Kidney epithelial cell (primary cell): ENCODE results near the gene ELF5. TPM values are rescaled to one million over a fixed set of nuclear protein-coding genes. Genes with fewer than 3 reads are reported as not detected.

ENCODE experiments used
- DNase-seq: peaks from one replicate; pipeline ENCODE4 v3.0.0-alpha.2; 2010; ENCODE audit warnings: low read depth
- H3K27me3 ChIP-seq: 2 replicates; pipeline ENCODE4 v1.6.0; 2011; ENCODE audit warnings: low read length; ENCODE audit not compliant: control insufficient read depth, insufficient read depth
- H3K36me3 ChIP-seq: 2 replicates; pipeline ENCODE4 v1.5.1; 2011; ENCODE audit warnings: low read length; ENCODE audit not compliant: control insufficient read depth, insufficient read depth
- H3K4me3 ChIP-seq: 2 replicates; pipeline ENCODE4 v1.5.1; 2011; ENCODE audit warnings: low read depth, mild to moderate bottlenecking, control low read depth, low read length
- CTCF ChIP-seq: IDR thresholded peaks from 2 replicates; pipeline ENCODE4 v1.5.1; 2011; ENCODE audit warnings: mild to moderate bottlenecking, moderate library complexity, low read length, control low read depth, inconsistent platforms; ENCODE audit not compliant: insufficient read depth, poor library complexity, severe bottlenecking
- total RNA-seq: library from RNA; depleted of rRNA; stranded (reverse); fragments of >200 nt; gene quantifications from 2 replicates; pipeline ENCODE4 v1.2.3, GENCODE V29; 2015

The ELF5 gene
- total RNA-seq, 1 donor from 2014 or later, result not detected

- no peak for DNase-seq
- TF ChIP-seq CTCF, result no peak
- H3K4me3 ChIP-seq, result no peak overlapping the region
- no peaks in the 10 kb centered on the region for H3K27me3 ChIP-seq
- H3K36me3 ChIP-seq, result peaks cover 1% of the 10 kb centered on the region
Observed at GRCh38 chr11:34446386-34446785, 67.2 kb downstream of the ELF5 start.

- no peak for DNase-seq
- Histone ChIP-seq H3K4me3 (no peak overlapping the region), H3K27me3 (no peaks in the 10 kb centered on the region), H3K36me3 (peaks cover 1% of the 10 kb centered on the region)
- no peak for TF ChIP-seq CTCF
Observed at GRCh38 chr11:34445956-34446355, 67.6 kb downstream of the ELF5 start.

GRCh38 chr11:34444428-34444827, 69.2 kb downstream of the ELF5 start:
- H3K36me3 ChIP-seq, result no peaks in the 10 kb centered on the region
- no peak overlapping the region for H3K4me3 ChIP-seq
- DNase-seq, result no peak
- H3K27me3 ChIP-seq, result no peaks in the 10 kb centered on the region
- no peak for TF ChIP-seq CTCF

GRCh38 chr11:34443136-34443535, 70.5 kb downstream of the ELF5 start:
- no peak for DNase-seq
- no peaks in the 10 kb centered on the region for H3K27me3 ChIP-seq
- no peak for TF ChIP-seq CTCF

GRCh38 chr11:34441814-34442213, 71.8 kb downstream of the ELF5 start:
- no peak for TF ChIP-seq CTCF
- no peak for DNase-seq
- no peak overlapping the region for H3K4me3 ChIP-seq
- H3K36me3 ChIP-seq, result no peaks in the 10 kb centered on the region
- no peaks in the 10 kb centered on the region for H3K27me3 ChIP-seq

More at GRCh38 chr11:34443136-34443535, 70.5 kb downstream of the ELF5 start:
- Histone ChIP-seq H3K36me3 (no peaks in the 10 kb centered on the region), H3K4me3 (no peak overlapping the region)

- peak overlapping the region; percentile 86 for H3K4me3 ChIP-seq
- no peaks in the 10 kb centered on the region for H3K36me3 ChIP-seq
- TF ChIP-seq CTCF, result no peak
- no peak for DNase-seq
- H3K27me3 ChIP-seq, result no peaks in the 10 kb centered on the region
Observed at GRCh38 chr11:34439610-34440198, 73.9 kb downstream of the ELF5 start.
